Fibroblast of skin of left quadriceps (primary cell): ENCODE measurements around the gene NOSTRIN.
"Not testable (repeated sequence)": the region's sequence is repeated elsewhere in the genome, so short reads cannot be mapped to it uniquely, and the experiment has no call there.

Source experiments
- DNase-seq, 2 experiments: peaks; one replicate each; pipeline ENCODE4 v3.0.0-alpha.2; 2013; ENCODE audit warnings: low read depth in 2 of 2

The NOSTRIN gene

DNA sequence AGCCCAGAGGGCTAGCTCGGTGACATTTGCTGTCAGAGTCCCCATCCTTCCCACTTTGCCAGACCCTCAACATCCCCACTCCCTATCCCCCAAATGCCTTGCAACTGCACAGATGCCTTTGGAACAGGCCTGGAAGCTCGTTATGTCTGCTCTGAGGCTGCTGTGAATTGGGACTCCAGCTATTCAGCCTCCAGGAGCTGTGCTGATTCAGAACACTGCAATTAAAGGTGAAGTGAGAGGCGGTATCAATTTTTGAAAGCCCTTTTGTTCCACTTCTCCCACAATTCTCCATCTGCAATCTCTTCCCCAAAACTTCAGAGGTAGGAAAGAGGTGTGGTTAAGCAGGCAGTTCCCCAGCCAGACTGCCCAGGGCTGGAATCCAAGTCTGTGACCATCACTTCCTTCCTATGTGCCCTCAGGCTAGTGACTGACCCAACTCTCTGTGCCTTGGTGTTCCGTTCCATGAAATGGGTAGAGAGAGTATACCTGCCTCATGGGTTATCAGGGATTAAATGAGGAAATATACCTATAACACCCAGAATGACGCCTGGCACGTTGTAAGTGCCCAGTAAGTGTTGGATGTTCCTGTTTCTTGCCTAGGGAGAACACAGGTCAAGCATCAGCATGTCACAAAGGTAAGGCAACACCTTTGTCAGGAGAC lies 17.5 kb downstream of the NOSTRIN start:
- DNase-seq = no peak

DNA sequence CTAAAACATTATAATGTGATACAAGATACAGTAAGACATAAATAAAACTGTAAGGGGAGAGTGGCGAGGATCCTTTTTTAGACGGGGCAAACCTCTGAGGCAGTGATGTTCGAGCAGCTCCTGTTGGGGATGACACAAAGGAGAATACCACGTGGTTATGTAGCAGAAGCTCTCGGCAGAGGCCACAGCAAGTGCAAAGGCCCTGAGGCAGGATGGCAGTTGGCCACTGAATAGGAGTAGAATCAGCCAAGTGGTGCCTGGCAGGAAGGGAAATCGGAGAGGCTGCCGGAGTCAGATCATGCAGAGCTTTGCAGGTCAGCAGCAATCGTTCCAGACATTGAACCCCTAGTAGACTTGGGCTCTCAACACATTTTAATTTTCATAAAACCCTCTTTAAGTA lies 19.1 kb downstream of the NOSTRIN start:
- DNase-seq = no peak

DNA sequence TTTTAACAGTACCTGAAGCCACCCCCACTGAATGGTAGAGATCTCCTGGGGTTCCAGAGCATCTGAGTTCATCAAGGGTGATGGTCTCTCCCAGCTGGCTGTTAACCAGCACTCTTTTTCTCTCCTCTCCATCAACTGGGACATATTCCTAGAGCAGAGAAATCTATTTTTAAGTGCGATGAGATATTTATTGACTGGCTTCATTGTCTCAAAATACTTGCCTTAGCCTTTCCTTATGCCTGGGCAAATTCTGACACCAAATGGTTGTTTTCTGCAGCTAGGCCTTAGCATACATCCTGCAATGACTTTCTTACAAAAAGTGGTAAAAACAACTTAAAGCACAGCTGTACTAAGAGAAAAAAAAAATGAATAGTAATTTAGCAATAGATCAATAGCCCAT lies 19.6 kb downstream of the NOSTRIN start:
- DNase-seq = no peak

DNA sequence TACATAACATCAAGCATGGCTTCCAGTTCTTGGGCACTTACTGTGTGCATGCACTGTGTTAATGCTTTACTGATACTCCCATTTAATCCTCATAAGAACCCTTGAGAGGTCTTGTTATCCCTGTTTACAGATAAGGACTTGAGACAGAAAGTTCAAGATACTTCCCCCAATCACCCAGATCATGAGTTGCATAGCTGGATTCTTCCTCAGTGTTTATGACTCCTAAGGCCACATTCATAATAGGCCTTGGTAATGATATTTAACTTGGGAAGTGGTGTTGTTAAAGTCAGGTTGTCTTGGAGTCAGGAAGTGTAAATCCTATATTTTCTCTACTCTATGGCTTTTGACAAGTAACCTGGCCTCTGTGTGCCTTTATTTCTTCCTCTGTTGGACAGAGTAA lies 22.7 kb downstream of the NOSTRIN start:
- DNase-seq = no peak

DNA sequence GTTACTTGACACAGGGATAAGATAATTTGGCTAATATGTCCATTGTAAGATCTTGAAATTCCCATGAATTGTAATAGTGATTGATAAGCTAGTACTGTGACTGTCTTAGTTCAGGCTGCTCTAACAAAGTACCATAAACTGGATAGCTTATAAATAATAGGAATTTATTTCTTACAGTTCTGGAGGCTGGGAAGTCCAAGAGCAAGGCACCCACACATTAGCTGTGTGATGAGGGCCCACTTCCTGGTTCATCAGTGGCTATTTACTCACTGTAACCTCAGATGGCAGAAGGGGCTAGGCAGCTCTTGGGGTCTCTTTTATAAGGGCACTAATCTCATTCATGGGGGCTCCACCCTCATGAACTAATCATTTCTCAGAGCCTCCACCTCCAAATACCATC lies 28.5 kb downstream of the NOSTRIN start:
- DNase-seq = no peak

DNA sequence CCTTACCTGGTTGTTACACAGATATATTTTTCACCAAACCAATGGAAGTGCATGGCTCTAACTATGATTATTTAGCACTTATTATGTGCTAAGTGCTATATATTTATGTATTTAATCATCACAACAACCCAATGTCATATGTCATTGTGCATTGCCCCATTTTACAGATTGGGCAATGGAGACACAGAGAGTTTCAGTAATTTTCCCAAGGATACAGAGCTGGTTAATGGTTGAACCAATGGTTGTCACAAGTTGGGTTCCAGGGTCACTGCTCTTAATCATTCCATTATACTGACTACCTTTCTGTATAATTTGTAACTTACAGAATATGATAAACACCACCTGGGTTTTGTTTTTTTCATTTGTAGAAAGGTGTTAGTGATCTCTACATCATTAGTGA lies 29.2 kb downstream of the NOSTRIN start:
- DNase-seq = no peak

DNA sequence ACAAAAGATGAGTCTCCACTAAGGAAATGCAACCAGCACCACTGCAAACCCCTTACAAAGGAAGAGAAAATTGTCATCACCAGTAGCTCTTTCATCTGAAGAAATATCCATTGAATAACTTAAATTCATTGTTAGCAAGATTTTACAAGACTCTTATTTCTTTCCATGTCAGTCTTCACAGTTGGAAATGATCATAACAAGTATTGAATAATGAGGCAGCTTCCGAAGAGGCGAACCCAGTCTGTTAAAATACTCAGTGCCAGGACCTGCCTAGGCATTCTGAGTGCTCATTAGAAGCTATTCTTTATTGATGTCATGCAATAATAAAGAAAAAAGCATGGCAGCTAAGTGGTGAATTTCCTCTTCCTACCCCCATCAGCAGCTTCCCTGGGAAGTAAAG lies 33.5 kb downstream of the NOSTRIN start:
- no peak for DNase-seq

DNA sequence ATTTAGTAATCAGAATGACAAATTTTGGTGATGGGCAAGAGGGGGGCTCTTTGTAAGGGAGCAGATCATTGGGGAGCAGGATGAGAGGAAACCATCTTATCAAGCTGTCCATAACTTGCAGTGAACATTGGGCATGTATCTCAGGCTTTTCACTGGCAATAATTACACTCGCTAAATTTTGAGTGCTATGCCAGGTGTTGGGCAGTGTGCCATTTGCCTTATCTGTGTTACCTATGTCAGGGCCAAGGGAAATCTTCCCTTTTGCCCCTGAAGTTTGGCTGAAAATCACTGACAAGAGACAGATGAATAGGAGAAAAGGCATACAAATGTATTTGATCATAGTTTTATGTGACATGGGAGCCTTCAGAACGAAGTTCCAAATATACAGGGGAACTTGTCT lies 39.0 kb downstream of the NOSTRIN start:
- no peak for DNase-seq

DNA sequence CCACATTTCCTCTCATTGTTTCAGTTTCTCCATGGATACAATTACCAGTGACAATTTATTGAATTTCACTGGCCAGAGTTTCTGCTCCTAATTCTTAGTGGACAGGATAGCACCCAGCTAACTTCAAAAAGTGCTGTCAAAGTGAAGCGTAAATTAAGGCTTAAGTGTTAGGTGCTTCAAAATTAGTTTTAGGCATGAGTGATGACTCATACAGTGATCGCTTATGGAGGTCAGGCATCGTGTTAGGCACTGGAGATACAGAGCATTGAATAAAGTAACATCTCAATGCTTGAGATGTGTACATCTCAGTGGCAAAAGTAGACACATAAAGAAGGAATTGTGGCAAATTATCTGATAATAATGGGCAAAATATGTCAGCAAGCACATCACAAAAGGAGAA lies 40.8 kb downstream of the NOSTRIN start:
- DNase-seq = no peak

DNA sequence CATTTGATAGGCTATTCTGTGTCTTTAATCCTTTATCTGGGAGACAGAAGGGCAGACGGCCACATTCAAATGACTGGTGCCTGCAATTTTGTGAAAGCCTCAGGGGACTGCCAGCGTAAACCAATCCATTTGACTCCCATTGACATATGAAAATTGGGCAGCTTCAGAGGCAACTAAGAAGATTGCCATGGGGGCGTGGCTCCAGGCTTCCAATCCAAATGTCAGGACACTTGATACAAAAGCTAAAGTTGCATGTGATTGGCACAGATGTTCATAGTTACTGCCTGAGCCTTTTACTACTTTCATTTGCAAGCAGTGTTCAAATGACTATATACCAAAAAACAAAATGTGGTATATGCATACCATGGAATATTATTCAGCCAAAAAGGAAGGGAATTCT lies 45.8 kb downstream of the NOSTRIN start:
- DNase-seq = no peak

DNA sequence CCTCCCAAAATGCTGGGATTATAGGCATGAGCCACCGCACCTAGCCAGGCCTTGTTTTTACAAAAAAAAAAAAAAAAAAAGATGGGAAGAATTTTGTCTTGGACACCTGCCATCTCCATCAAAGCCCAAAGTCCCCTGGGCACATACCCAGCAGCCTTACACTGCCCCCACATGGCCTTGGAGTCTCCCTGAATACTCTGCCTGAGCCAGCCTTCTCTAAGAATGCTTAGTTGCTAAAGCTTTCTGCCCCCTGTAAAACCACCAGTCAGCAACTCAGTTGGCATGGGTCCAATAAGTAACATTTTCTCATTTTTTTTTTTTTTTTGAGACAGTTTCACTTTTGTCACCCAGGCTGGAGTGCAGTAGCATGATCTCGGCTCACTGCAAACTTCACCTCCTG lies 47.2 kb downstream of the NOSTRIN start:
- peak in 1 of 2 experiments; percentile 9 for DNase-seq

DNA sequence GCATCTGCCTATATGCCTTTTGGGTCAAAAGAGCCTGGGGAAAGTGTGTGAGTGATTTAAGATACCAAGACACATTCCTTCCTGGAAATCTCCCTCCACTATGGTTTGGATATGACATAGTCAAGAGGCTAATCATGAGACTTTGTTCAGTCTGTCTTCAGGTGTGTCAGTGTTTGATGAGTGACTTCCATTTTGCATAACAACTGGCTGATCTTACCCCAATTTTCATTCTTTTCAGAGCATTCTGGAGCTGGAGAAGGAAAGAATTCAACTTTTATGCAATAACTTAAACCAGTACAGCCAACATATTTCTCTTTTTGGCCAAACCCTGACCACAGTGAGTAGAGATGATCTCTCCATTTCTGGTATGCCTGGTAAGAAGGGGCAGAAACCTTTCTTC lies 48.4 kb downstream of the NOSTRIN start:
- no peak for DNase-seq

DNA sequence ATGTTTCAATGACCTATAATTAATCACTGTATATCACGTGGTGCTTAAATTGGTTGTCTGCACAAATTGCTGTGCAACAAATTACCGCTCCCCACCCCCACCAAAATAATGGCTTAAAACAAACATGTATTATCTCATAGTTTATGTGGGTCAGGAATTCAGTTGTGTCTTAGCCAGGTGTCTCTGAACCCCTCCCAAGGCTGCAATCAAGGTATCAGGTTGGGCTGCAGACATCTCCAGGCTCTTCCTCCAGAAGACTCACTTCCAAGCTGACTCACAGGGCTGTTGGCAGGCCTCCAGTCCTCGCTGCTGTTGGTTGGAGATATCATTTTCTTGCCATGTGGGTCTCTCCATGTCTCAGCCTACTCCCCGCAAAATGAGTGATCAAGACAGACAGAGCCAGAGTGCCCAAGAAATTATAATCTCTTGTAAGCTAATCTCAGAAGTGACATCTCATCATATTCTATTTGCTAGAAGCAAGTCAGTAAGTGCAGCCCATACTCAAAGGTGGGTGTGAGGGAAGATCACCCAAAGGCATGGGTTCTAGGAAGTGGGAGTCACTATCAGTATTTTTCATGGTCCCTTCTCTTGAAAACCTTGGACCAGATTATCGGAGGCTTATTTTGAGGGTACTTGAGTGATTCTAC lies 49.4 kb downstream of the NOSTRIN start:
- DNase-seq = peak; percentile 40 to 48

DNA sequence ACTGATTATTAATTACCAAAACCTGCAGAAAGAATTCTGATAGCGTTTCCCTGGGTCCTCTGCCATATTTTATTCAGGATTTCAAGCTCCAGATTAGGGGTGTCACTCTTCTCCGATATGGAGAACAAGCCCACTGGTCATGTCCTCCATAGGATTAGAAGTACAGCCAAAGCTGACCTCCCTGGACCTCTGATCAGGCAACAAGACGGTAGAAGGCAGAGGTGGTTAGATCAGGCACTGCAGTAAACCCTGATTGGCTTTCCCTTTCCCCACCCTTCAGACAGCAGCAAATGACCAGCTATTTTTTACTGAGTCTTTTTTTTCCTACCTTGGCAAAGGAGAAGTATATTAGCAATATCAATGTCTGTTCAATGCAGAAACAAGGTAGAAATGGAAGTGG lies 50.0 kb downstream of the NOSTRIN start:
- no peak for DNase-seq

DNA sequence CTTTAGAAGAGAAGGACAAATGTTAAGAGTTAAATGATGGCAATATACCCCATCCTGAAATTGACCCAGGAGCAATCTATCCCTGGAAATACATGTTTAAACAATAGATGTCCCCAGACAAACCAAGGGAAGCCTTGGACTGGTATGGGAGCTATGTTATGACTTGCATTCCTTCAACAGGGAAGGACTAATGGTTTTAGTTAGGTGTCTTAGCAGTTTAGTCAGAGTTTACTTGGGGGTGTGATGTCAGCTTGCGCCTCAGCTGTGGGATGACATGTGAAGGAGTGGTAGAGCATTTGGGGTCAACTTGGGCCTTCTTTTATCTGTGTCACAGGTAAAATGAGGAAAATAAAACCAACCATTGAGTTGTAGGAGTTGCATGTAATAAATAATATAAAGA lies 51.0 kb downstream of the NOSTRIN start:
- no peak for DNase-seq

DNA sequence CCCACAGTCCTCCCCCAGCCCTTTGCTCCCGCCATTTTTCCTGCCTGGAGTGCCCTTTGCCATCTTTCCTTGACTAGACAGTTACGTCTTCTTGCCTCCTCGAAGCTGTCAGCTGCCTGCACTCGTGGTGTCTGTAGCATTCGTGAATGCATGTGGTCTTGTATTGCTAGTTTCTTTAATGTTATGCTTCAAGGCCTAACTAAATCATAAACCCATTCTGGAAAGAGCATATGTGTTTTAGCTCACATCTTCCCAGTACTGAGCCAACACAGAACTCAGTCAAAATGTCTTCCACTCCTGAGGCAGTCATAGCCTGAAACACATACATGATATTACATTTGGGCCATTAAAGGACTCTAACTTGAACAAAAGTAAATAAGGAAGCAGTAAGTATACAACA lies 52.2 kb downstream of the NOSTRIN start:
- no peak for DNase-seq

DNA sequence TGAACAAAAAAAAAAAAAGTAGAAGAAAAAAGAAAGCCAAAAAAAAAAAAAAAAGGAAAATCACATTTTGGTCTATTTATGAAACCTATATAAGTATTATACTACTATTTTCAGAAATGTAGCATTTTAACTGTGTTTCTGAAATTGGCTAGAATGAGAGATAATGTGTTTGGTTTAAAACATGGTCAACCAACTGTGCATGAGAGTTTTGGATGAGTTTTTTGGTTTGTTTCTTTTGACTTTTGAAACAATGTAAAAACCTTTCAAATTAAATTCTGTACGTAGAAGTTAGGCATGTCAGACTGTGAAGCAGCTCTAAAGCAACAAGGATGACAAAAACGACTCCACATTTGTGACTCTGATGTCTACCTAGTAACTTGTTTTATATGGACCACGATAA lies 53.2 kb downstream of the NOSTRIN start:
- DNase-seq = no peak

DNA sequence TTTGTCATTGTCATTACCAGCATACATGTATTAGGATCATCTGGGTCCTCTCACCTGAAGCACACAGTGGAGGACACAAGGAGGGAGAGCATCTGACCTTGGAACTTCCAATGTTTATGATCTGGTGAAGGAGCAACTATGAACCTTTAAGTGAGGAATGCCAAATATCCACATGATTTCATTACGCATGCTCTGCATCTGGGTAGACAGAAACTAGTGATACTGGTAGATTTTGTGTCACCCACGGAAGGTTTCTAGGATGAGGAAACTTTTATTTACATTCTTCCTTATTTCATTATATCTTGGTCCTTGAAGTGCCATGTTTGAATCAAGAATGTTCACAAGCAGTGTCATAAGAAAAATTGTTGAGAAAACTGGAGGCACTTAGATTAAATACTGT lies 55.7 kb downstream of the NOSTRIN start:
- DNase-seq = no peak

DNA sequence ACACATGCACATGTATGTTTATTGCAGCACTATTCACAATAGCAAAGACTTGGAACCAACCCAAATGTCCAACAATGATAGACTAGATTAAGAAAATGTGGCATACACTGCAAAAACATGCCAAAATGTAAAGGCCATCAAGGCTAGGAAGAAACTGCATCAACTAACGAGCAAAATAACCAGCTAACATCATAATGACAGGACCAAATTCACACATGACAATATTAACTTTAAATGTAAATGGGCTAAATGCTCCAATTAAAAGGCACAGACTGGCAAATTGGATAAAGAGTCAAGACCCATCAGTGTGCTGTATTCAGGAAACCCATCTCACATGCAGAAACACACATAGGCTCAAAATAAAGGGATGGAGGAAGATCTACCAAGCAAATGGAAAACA lies 64.7 kb downstream of the NOSTRIN start:
- not testable (repeated sequence) for DNase-seq

DNA sequence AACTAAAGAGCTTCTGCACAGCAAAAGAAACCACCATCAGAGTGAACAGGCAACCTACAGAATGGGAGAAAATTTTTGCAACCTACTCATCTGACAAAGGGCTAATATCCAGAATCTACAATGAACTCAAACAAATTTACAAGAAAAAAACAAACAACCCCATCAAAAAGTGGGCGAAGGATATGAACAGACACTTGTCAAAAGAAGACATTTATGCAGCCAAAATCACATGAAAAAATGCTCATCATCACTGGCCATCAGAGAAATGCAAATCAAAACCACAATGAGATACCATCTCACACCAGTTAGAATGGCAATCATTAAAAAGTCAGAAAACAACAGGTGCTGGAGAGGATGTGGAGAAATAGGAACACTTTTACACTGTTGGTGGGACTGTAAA lies 67.9 kb downstream of the NOSTRIN start:
- not testable (repeated sequence) for DNase-seq

DNA sequence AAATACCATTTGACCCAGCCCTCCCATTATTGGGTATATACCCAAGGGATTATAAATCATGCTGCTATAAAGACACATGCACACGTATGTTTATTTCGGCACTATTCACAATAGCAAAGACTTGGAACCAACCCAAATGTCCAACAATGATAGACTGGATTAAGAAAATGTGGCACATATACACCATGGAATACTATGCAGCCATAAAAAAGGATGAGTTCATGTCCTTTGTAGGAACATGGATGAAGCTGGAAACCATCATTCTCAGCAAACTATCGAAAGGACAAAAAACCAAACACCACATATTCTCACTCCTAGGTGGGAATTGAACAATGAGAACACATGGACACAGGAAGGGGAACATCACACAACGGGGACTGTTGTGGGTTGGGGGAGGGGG lies 68.4 kb downstream of the NOSTRIN start:
- not testable (repeated sequence) for DNase-seq

DNA sequence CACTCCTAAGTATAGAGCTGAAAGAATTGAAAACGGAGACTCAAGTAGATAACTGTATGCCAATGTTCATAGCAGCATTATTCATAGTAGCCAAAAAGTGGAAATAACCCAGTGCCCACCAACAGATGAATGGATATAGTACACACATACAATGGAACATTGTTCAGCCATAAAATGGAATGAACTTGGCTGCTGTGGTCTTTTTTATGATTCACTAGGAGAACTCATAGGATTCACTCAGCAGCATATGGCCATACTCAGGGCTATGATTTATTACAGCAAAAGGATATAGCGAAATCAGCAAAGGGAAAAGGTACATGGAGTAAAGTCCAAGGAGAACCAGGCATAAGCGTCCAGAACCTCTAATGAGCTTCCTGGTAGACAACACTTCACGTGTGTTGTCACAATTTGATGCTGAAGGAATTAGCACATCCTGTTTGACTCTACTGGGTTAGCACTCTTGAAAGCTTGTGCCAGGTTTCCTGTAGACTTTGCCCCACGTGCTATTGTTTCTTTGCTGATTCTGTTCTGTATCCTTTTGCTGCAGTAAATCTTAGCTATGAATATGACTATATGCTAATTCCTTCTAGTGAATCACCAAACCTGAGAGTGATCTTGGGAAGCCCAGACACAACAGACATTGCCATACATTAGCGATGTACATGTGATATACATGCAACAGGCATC lies 72.1 kb downstream of the NOSTRIN start:
- DNase-seq = no peak

DNA sequence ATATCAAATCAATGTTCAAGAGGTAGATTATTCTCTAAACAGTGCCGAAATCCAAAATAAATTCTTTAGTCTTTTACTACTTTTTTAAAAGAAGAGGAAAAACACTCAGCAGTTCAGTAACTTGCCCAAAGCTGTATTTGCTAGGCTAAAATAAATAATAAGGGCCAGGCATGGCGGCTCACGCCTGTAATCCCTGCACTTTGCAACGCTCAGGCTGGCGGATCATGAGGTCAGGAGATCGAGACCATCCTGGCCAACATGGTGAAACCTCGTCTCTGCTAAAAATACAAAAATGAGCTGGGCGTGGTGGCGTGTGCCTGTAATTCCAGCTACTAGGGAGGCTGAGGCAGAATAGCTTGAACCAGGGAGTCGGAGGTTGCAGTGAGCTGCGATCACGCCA lies 79.7 kb downstream of the NOSTRIN start:
- DNase-seq = not testable (repeated sequence)
